Measurements from ENCODE around the gene EHBP1L1. TPM values are rescaled to one million over a fixed set of nuclear protein-coding genes. Genes with fewer than 3 reads are reported as not detected.
A peak's percentile ranks its signal among the peaks of the same experiment; 100 is the strongest.

The EHBP1L1 gene
- total and polyA plus RNA-seq, 2 of the 13 experiments (the other 11 are each of a cell fraction or from before 2014, with no cell fraction given): 8.3 to 10.6 TPM

DNA sequence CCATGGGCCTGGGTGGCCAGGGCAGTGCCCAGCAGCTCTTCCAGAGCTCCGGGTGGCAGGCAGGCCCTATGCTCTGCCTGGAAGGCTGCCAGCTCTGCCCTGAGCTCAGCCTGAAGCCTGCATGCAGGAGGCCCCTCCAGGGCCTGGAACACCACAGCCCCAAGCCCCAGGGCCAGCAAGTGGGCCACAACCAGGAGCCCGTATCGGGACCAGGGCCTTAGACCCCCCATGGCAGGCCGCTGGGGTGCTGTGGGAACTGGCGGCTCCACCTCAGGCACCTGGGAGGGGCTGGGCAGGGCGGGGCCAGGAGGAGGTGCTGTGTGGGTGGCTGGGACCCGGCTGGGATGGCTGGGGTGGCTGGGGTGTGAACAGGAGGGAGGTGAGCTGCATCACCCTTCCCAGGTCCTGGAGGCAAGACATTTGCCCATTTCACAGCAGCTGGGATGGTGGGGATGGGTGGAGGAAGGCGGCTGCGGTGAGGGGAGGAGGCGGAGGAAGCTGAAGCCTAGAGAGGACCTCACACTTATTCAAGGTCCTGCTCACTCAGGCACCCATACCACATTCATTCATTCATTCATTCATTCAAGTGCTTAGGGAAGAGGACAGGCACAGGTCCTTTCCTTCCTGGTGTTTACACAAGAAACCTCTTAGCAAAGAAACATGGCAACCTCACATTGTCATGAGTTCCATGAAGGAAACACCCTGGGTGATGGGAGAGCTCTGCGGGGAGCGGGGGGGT is 19.9 kb downstream of the EHBP1L1 start, which contains the start of gene KCNK7 (continued):
- TF ChIP-seq, protein P1, sequence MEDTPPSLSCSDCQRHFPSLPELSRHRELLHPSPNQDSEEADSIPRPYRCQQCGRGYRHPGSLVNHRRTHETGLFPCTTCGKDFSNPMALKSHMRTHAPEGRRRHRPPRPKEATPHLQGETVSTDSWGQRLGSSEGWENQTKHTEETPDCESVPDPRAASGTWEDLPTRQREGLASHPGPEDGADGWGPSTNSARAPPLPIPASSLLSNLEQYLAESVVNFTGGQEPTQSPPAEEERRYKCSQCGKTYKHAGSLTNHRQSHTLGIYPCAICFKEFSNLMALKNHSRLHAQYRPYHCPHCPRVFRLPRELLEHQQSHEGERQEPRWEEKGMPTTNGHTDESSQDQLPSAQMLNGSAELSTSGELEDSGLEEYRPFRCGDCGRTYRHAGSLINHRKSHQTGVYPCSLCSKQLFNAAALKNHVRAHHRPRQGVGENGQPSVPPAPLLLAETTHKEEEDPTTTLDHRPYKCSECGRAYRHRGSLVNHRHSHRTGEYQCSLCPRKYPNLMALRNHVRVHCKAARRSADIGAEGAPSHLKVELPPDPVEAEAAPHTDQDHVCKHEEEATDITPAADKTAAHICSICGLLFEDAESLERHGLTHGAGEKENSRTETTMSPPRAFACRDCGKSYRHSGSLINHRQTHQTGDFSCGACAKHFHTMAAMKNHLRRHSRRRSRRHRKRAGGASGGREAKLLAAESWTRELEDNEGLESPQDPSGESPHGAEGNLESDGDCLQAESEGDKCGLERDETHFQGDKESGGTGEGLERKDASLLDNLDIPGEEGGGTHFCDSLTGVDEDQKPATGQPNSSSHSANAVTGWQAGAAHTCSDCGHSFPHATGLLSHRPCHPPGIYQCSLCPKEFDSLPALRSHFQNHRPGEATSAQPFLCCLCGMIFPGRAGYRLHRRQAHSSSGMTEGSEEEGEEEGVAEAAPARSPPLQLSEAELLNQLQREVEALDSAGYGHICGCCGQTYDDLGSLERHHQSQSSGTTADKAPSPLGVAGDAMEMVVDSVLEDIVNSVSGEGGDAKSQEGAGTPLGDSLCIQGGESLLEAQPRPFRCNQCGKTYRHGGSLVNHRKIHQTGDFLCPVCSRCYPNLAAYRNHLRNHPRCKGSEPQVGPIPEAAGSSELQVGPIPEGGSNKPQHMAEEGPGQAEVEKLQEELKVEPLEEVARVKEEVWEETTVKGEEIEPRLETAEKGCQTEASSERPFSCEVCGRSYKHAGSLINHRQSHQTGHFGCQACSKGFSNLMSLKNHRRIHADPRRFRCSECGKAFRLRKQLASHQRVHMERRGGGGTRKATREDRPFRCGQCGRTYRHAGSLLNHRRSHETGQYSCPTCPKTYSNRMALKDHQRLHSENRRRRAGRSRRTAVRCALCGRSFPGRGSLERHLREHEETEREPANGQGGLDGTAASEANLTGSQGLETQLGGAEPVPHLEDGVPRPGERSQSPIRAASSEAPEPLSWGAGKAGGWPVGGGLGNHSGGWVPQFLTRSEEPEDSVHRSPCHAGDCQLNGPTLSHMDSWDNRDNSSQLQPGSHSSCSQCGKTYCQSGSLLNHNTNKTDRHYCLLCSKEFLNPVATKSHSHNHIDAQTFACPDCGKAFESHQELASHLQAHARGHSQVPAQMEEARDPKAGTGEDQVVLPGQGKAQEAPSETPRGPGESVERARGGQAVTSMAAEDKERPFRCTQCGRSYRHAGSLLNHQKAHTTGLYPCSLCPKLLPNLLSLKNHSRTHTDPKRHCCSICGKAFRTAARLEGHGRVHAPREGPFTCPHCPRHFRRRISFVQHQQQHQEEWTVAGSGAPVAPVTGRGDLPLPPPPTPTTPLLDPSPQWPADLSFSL (CRISPR knock-in tag; IDR thresholded peaks at IDR 0.05): no peak
- TF ChIP-seq GABPA (IDR thresholded peaks at IDR 0.05; ENCODE audit: low read depth, low read length) (no peak), GABPA (CRISPR knock-in tag; IDR thresholded peaks at IDR 0.05; ENCODE audit: low read depth) (no peak), AGO1 (IDR thresholded peaks at IDR 0.05; ENCODE audit: low read depth, low read length, poor library complexity, severe bottlenecking) (peak; percentile 78)
- TF ChIP-seq, protein P2, sequence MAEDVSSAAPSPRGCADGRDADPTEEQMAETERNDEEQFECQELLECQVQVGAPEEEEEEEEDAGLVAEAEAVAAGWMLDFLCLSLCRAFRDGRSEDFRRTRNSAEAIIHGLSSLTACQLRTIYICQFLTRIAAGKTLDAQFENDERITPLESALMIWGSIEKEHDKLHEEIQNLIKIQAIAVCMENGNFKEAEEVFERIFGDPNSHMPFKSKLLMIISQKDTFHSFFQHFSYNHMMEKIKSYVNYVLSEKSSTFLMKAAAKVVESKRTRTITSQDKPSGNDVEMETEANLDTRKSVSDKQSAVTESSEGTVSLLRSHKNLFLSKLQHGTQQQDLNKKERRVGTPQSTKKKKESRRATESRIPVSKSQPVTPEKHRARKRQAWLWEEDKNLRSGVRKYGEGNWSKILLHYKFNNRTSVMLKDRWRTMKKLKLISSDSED (CRISPR knock-in tag; IDR thresholded peaks at IDR 0.05): no peak
- TF ChIP-seq, protein P3, sequence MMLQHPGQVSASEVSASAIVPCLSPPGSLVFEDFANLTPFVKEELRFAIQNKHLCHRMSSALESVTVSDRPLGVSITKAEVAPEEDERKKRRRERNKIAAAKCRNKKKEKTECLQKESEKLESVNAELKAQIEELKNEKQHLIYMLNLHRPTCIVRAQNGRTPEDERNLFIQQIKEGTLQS (CRISPR knock-in tag; IDR thresholded peaks at IDR 0.05): no peak

Data from HepG2 (cell line).